AG04450 (cell line): ENCODE measurements around the gene TPP1. TPM values are rescaled to one million over a fixed set of nuclear protein-coding genes. Genes with fewer than 3 reads are reported as not detected.
A peak's percentile ranks its signal among the peaks of the same experiment; 100 is the strongest.

Experiments used
- CTCF ChIA-PET: fragments of 300-600, 350-600 bp; formaldehyde crosslinking; extraction: SDS; loops from one replicate; lab custom pipeline; 2022; ENCODE audit warnings: antibody characterized with exemption, inconsistent platforms; lab: Charles Lee
- POLR2A ChIA-PET: fragments of 350-600 bp; formaldehyde crosslinking; extraction: SDS; loops from one replicate; lab custom pipeline; 2021; ENCODE audit warnings: antibody characterized with exemption, inconsistent platforms; lab: Yijun Ruan, JAX
- DNase-seq: peaks from one replicate; pipeline ENCODE4 v3.0.0-alpha.2; 2011; ENCODE audit warnings: low read depth, low spot score
- H3K27ac ChIP-seq: one replicate; pipeline ENCODE4 v1.5.1; 2012; ENCODE audit warnings: low read depth, low read length, control low read depth
- H3K27me3 ChIP-seq: one replicate; pipeline ENCODE4 v1.6.0; 2012; ENCODE audit warnings: low read length; ENCODE audit not compliant: control insufficient read depth, insufficient read depth
- H3K4me3 ChIP-seq: 2 replicates; pipeline ENCODE4 v1.5.1; 2011; ENCODE audit warnings: mild to moderate bottlenecking, low read depth, low read length, control low read depth
- H3K9me3 ChIP-seq: 2 replicates; pipeline ENCODE4 v1.5.1; 2012; ENCODE audit warnings: low read length; ENCODE audit not compliant: control insufficient read depth, insufficient read depth
- CTCF ChIP-seq: IDR thresholded peaks from 2 replicates; pipeline ENCODE4 v1.5.1; 2011; ENCODE audit warnings: low read depth, low read length, control low read depth, inconsistent platforms
- polyA plus RNA-seq: library from polyadenylated mRNA; depleted of rRNA; stranded (reverse); fragments of >200 nt; gene quantifications from 2 replicates; pipeline ENCODE4 v1.2.3, GENCODE V29; 2011

The TPP1 gene
- polyA plus RNA-seq, 1 experiment = 152 TPM

GRCh38 chr11:6637871-6638270, 18.6 kb upstream of the TPP1 start:
- Histone ChIP-seq H3K27me3 (no peaks in the 10 kb centered on the region), H3K9me3 (no peaks in the 10 kb centered on the region; the same call in 1 of the 2 replicates), H3K4me3 (no peak overlapping the region; the same call in 1 of the 2 replicates), H3K27ac (no peak overlapping the region)
- ChIA-PET POLR2A (no interaction called here), CTCF (no interaction called here)
- no peak for DNase-seq
- no peak for TF ChIP-seq CTCF

- no peaks in the 10 kb centered on the region for H3K27me3 ChIP-seq
- TF ChIP-seq CTCF = no peak
- no peak overlapping the region for H3K4me3 ChIP-seq
- no peak for DNase-seq
- H3K9me3 ChIP-seq = no peaks in the 10 kb centered on the region; the same call in 1 of the 2 replicates
- ChIA-PET POLR2A (no interaction called here), CTCF (no interaction called here)
- H3K27ac ChIP-seq = no peak overlapping the region
Measured at GRCh38 chr11:6636480-6636879, 17.3 kb upstream of the TPP1 start.

- CTCF ChIA-PET = interaction anchor here (0.6 kb wide), 2 partner anchors 16 to 421 kb away, joined by 4 read pairs; partner anchors contain the start of gene TPP1
- TF ChIP-seq CTCF = no peak
- POLR2A ChIA-PET = interaction anchor here (1.0 to 1.2 kb wide), 3 partner anchors 11 to 245 kb away, joined by 3 to 6 read pairs (median 3); partner anchors contain the start of gene SMPD1
- Histone ChIP-seq H3K27ac (peak overlapping the region; percentile 42), H3K4me3 (no peak overlapping the region), H3K9me3 (peaks cover 4% of the 10 kb centered on the region; the same call in 1 of the 2 replicates), H3K27me3 (no peaks in the 10 kb centered on the region)
- DNase-seq = no peak
Measured at GRCh38 chr11:6635082-6635932, 16.1 kb upstream of the TPP1 start.

- DNase-seq = no peak
- Histone ChIP-seq H3K4me3 (no peak overlapping the region), H3K27me3 (no peaks in the 10 kb centered on the region), H3K27ac (no peak overlapping the region), H3K9me3 (peaks cover 4% of the 10 kb centered on the region; the same call in 1 of the 2 replicates)
- ChIA-PET CTCF (interaction anchor here (0.6 kb wide), 1 partner anchor 420 kb away, joined by 4 read pairs; no protein-coding TSS in a partner anchor), POLR2A (no interaction called here)
- TF ChIP-seq CTCF = no peak
Measured at GRCh38 chr11:6634534-6634933, 15.3 kb upstream of the TPP1 start.
